ENCODE data around the gene VPS4B. TPM values are rescaled to one million over a fixed set of nuclear protein-coding genes. Genes with fewer than 3 reads are reported as not detected.

The VPS4B gene
- total RNA-seq, 1 experiment from 2014 or later: 44.7 TPM

Other genes starting within 250 kb of the VPS4B start
- 1.3 and 1.5 TPM in 2 replicates for gene BCL2, start 102.7 kb downstream of the VPS4B start, total RNA-seq (2014; rRNA removed)
- 15.8 and 16.1 TPM in 2 replicates for gene KDSR, start 55.3 kb downstream of the VPS4B start, total RNA-seq (2014; rRNA removed)
- 96.5 and 104 TPM in 2 replicates for gene SERPINB5, start 54.5 kb upstream of the VPS4B start, total RNA-seq (2014; rRNA removed)
- gene SERPINB12, start 119.9 kb upstream of the VPS4B start, total RNA-seq (2014; rRNA removed): not detected in 2 replicates
- not detected in 2 replicates for gene SERPINB13, start 164.9 kb upstream of the VPS4B start, total RNA-seq (2014; rRNA removed)
- 0.40 TPM in 1 of 2 replicates, not detected in the other for gene SERPINB4, start 221.8 kb upstream of the VPS4B start, total RNA-seq (2014; rRNA removed)
- gene SERPINB3, start 239.4 kb upstream of the VPS4B start, total RNA-seq (2014; rRNA removed): 5.6 and 6.3 TPM in 2 replicates

Data from PC-3 (cell line).